GM19193 (cell line): ENCODE results near the gene CPXM2.

Experiments
- POLR2A ChIP-seq: IDR thresholded peaks from 4 replicates; pipeline ENCODE4 v1.6.1; 2011; ENCODE audit not compliant: insufficient read depth, insufficient read length; ENCODE audit errors: extremely low read depth

CPXM2 gene

DNA sequence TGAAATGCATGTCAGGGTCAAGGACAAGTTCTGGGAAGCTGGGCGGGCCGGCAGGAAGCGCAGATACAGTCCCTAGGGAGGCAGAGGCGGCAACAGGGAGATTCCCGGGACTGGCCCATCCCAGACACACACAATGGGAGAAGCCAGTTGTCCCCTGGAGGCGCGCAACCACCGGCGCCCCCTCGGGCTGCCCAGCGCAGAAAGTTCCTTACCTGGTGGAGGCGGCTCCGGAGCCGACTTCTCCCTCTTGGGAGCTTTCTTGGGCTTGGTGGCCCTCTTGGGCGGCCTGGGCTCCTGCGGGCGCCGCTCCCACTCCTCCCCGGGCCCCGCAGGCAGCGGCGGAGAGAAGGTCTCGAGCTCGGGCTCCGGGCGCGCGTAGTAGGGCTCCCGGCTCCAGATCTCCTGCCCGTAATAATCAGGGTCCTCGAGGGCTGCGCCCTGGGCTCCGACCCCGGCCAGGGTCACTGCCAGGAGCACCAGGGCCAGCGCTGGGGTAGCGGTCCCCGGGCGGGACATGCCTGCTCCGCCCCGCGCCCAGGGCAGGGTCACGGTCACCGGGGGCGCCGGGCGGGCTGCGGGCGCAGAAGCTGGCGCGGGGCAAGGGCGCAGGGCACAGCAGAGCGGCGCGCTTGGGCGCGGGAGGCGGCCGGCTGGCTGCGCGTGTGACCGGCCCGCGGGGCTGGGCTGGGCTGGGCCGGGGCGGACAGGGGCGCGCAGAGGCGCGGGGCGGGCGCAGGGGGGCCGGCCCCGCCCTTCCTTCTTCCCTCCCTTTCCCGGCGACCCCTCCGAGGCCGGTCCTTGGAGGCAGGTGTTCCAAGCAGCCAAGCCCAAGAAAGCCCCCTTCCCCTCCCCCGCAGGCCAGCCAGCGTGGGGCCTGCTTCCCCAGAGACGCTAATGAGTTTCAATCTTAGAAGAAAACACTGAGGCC lies at the start of gene CPXM2:
TSS of gene CPXM2 (minus strand) at position 664 of the 928 bp plus-strand sequence. CDS start at position 516, 148 bp downstream.
- no peak for TF ChIP-seq POLR2A

- no peak for TF ChIP-seq POLR2A
Observed at GRCh38 chr10:123939591-123939990, 48.0 kb upstream of the CPXM2 start.

DNA sequence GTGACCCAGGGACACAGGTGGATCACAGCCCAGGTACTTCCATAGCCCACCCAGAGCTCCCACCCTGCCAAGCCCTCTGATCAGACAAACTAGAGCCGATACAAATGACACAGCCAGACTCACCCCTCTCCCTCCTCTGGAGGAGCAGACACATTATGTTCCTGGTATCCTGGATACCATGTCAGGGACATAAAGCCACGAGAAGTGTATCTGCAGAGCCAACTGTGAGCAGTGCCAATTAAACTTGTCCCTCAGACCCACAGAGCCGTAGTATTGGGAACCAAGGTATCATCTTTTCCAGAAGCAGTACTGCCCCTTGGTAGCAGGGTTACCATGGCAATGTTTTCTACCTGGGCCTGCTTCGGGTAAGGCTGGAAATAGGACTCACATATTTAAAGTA lies 47.3 kb upstream of the CPXM2 start:
- TF ChIP-seq POLR2A: no peak

DNA sequence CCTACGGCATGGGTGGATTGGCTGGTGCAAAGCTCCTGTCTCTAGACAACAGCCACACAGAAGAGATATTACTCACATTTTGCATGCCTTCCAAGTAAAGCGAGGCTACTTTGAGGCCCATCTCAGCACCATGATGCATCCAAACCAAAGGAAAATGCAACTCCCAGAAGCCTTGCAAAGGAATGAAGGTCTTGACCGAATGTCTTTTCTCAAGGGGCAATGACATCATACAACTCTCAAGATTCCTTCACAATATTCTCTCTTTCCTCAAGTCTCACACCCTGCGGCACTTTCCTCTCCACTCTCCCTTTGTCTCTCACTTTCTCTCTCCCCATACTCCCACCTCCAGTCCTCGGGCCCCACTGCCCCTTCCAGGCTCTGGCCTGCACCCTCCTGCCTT lies 44.8 kb upstream of the CPXM2 start:
- TF ChIP-seq POLR2A: no peak

GRCh38 chr10:123935680-123936079 lies 44.1 kb upstream of the CPXM2 start:
- TF ChIP-seq POLR2A: no peak

- no peak for TF ChIP-seq POLR2A
Observed at GRCh38 chr10:123934846-123935245, 43.2 kb upstream of the CPXM2 start.

DNA sequence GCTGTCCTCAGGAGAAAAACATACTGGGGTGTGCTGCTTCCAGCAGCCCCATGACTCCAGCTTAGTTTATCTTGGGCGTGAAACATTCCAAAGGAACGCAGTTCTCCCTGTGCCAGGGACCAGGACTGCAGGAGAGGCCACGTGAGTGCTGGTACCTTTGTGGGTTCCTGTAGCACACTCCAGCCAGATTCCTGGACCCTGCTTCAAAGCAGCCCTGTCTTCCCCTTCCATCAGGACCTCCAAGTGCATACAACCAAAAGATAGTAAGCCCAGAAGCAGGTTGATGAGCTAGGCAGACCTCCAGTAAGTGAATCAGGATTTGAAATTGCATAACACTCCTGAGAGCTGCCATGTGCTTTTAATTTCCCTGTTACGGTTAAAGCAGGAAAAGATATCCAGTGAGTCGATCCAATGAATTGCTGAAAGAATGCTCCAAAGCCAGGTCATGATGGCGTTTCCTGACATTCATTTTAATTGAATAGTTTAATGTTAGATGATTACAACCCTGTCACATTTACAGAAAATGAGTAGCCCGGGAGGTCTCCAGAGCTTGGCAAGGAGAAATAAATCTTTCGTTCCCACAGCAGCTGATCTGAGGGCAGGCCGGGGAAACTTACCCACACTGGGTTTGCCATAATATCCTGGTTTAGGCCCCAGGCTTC lies 38.9 kb upstream of the CPXM2 start:
- TF ChIP-seq POLR2A: no peak

DNA sequence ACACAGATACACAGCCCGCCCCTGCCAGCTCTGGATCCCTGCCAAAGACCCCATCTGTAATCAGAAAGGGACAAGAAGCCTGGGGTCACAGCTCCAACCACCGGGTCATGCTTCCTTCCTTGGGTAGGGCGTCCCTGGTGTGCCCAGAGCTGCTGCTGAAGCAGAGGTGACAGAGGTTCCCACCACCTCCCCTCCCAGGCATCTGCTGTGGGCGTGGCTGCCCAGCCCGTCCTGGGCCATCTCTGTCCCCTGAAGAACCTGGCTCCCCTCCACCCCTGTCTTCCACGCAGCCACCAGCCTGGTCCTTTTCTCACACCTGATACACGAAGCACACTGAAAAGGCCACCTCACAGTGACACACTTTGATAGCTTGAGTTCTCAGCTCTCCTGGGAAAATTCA lies 38.2 kb upstream of the CPXM2 start:
- no peak for TF ChIP-seq POLR2A

DNA sequence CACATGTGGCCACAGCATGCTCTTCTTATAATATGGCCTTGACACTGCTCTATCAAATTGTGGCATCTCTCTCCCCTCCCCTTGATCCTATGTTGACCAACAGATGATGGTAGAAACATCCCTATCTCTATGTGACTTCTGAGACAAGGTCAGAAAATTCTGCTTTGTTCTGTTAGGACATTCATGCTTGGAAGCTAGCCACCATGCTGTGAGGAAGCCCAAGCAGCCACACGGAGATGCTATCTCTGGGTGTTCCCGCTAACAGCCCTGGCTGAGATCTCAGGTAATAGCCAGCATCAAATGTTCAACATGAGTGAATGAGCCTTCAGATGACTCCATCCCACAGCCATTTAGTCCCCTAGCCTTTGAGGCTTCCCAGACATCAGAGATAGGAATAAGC lies 36.8 kb upstream of the CPXM2 start:
- no peak for TF ChIP-seq POLR2A

- no peak for TF ChIP-seq POLR2A
Observed at GRCh38 chr10:123926401-123927264, 35.0 kb upstream of the CPXM2 start.

- TF ChIP-seq POLR2A: no peak
Observed at GRCh38 chr10:123922126-123922525, 30.5 kb upstream of the CPXM2 start.

- TF ChIP-seq POLR2A: no peak
Observed at GRCh38 chr10:123916775-123917174, 25.2 kb upstream of the CPXM2 start.

GRCh38 chr10:123913688-123914268 lies 22.2 kb upstream of the CPXM2 start:
- no peak for TF ChIP-seq POLR2A

DNA sequence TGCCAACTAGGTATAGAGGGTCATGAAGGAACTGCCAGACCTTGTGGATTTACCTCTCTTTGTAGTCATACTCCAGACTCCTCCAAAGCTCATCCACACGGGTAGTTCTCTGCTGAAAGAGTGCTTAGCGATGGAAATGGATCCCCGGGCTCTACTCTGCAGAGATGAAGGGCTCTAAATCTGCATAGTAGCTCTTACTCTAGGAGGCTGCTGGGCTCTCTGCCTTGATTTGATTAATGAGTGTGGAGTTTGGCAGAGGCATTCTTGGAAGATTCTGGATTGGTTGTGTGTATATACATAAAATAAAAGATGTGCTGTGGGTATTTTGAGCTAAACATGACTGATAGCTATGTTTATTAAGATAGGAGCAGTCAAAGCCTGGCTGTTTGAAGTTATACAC lies 21.3 kb upstream of the CPXM2 start:
- no peak for TF ChIP-seq POLR2A

DNA sequence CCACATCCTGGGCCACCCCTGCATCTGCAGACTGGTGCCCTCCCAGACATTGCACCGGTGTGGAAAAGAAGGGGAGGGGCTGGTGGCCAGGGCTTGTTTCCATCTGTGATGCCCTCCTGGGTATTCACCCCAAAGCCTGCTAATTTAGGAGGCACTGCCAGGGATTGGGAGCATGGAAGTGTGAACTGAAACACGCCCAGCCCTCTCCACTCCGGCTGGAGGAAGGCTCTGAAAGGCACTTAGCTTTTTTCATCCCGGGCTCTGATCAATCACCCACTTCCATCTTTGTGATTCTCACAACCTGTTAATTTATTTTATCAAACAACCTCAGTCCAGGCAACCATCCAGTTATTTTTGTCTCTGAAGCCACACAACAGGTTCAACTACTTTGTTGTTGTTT lies 20.9 kb upstream of the CPXM2 start:
- no peak for TF ChIP-seq POLR2A
